ENCODE results near the gene MITF.

- TF ChIP-seq, protein P1, sequence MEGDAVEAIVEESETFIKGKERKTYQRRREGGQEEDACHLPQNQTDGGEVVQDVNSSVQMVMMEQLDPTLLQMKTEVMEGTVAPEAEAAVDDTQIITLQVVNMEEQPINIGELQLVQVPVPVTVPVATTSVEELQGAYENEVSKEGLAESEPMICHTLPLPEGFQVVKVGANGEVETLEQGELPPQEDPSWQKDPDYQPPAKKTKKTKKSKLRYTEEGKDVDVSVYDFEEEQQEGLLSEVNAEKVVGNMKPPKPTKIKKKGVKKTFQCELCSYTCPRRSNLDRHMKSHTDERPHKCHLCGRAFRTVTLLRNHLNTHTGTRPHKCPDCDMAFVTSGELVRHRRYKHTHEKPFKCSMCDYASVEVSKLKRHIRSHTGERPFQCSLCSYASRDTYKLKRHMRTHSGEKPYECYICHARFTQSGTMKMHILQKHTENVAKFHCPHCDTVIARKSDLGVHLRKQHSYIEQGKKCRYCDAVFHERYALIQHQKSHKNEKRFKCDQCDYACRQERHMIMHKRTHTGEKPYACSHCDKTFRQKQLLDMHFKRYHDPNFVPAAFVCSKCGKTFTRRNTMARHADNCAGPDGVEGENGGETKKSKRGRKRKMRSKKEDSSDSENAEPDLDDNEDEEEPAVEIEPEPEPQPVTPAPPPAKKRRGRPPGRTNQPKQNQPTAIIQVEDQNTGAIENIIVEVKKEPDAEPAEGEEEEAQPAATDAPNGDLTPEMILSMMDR (conservative IDR thresholded peaks at IDR 0.05; ENCODE audit: low read length), result no peak
- no peak for TF ChIP-seq EZH2phosphoT487 (IDR thresholded peaks at IDR 0.05; ENCODE audit: borderline replicate concordance, low read depth, low read length)
Observed at GRCh38 chr3:69915726-69916125, 176.5 kb downstream of the MITF start.
